Ascending aorta (tissue), 1 donor: ENCODE results near the gene HIBADH. TPM values are rescaled to one million over a fixed set of nuclear protein-coding genes. Genes with fewer than 3 reads are reported as not detected.

Experiments
- total RNA-seq: library from RNA; depleted of rRNA; stranded (reverse); fragments of >200 nt; gene quantifications from one replicate; pipeline ENCODE4 v1.1.0, GENCODE V29; 2016

The HIBADH gene
- total RNA-seq, 1 donor from 2014 or later: 10.6 TPM

Other genes starting within 250 kb of the HIBADH start
- gene TAX1BP1, start 77.3 kb upstream of the HIBADH start, total RNA-seq: 32.6 TPM